Esophagus squamous epithelium (tissue), 5 donors: ENCODE data around the gene CAV2. TPM values are rescaled to one million over a fixed set of nuclear protein-coding genes. Genes with fewer than 3 reads are reported as not detected.

ENCODE experiments used
- DNase-seq: peaks from one replicate; lab custom pipeline; 2025; lab: John Stamatoyannopoulos, UW
- H3K27ac ChIP-seq, 4 donors: fragments of 200-600 bp; sonication (generic); one replicate each; pipeline ENCODE4 v1.5.1; 2016 to 2019; ENCODE audit warnings: mild to moderate bottlenecking in 1 of 4
- H3K27me3 ChIP-seq, 4 donors: fragments of 200-600 bp; sonication (generic); 1 replicate in 3 of 4; 2 replicates in 1 of 4; pipeline versions ENCODE4 v1.5.1 to v1.6.0; 2017 to 2021; ENCODE audit warnings: antibody characterized with exemption in 1 of 4
- H3K36me3 ChIP-seq, 3 donors: fragments of 200-600 bp; sonication (generic); one replicate each; pipeline ENCODE4 v1.5.1; 2016 to 2019
- H3K4me1 ChIP-seq, 3 donors: fragments of 200-600 bp; sonication (generic); one replicate each; pipeline ENCODE4 v1.5.1; 2017 to 2019
- H3K4me3 ChIP-seq, 4 donors: fragments of 200-600 bp; sonication (generic); 1 replicate in 3 of 4; 2 replicates in 1 of 4; pipeline ENCODE4 v1.5.1; 2016 to 2019; ENCODE audit warnings: mild to moderate bottlenecking in 2 of 4, moderate library complexity in 1 of 4
- H3K9me3 ChIP-seq, 3 donors: fragments of 200-600 bp; sonication (generic); one replicate each; pipeline ENCODE4 v1.5.1; 2016 to 2019
- CTCF ChIP-seq, 6 experiments: fragments of 450-650 bp in 4 of 6; fragments of 200-600 bp in 2 of 6; sonication (generic) in 2 of 6; IDR thresholded peaks; one replicate each; pipeline ENCODE4 v1.5.1; 2016 to 2019; ENCODE audit warnings: antibody characterized with exemption in 6 of 6, mild to moderate bottlenecking in 4 of 6, moderate library complexity in 4 of 6
- POLR2A ChIP-seq, 4 donors: fragments of 450-650 bp; IDR thresholded peaks; one replicate each; pipeline ENCODE4 v1.6.1; 2017; ENCODE audit warnings: antibody characterized with exemption in 4 of 4, mild to moderate bottlenecking in 4 of 4, moderate library complexity in 3 of 4
- WGBS, 2 donors: methylation state at CpG; one replicate each; pipeline ENCODE4 v1.1.5; 2018; 5-methylcytosine and 5-hydroxymethylcytosine counted together
- intact Hi-C: fragments of 100-400 bp; cut with DNase I; formaldehyde crosslinking; loops from one replicate; pipeline ENCODE4 v1.15.0; 2022
- total RNA-seq, 4 donors: library from RNA; depleted of rRNA; stranded (reverse); fragments of >200 nt; gene quantifications; one replicate each; pipeline ENCODE4 v1.1.0, GENCODE V29; 2016
- donor health status: DM: yes; HTN: yes; CAD: no.

The CAV2 gene
- total RNA-seq, 4 donors from 2014 or later, result 31.8 to 85.3 (median 73.4) TPM

- intact Hi-C loops, result no loop called here
- 26 to 33% methylated on average over 2 of the region's 2 CpGs for WGBS, 2 donors
- H3K4me3 ChIP-seq, result no peak overlapping the region
Observed at GRCh38 chr7:116455009-116455408, 44.5 kb upstream of the CAV2 start.

GRCh38 chr7:116455499-116455898 lies 44.0 kb upstream of the CAV2 start:
- no peak overlapping the region for H3K27ac ChIP-seq
- H3K27me3 ChIP-seq, result no peaks in the 10 kb centered on the region
- H3K9me3 ChIP-seq, result no peaks in the 10 kb centered on the region
- 65 to 70% methylated on average over 1 of the region's 1 CpG for WGBS, 2 donors
- TF ChIP-seq CTCF (IDR thresholded peaks at IDR 0.05), result no peak
- no peak for TF ChIP-seq POLR2A (IDR thresholded peaks at IDR 0.05)
- no peaks in the 10 kb centered on the region for H3K36me3 ChIP-seq
- intact Hi-C loops, result no loop called here
- H3K4me3 ChIP-seq, result no peak overlapping the region
- no peak for DNase-seq
- no peaks in the 10 kb centered on the region for H3K4me1 ChIP-seq

More at GRCh38 chr7:116455009-116455408, 44.5 kb upstream of the CAV2 start:
- Histone ChIP-seq H3K4me1 (no peaks in the 10 kb centered on the region), H3K36me3 (no peaks in the 10 kb centered on the region), H3K9me3 (no peaks in the 10 kb centered on the region), H3K27ac (no peak overlapping the region), H3K27me3 (no peaks in the 10 kb centered on the region)
- DNase-seq, result no peak
- no peak for TF ChIP-seq POLR2A (IDR thresholded peaks at IDR 0.05)
- TF ChIP-seq CTCF (IDR thresholded peaks at IDR 0.05), result no peak

- Histone ChIP-seq H3K4me1 (no peaks in the 10 kb centered on the region), H3K27me3 (no peaks in the 10 kb centered on the region), H3K9me3 (no peaks in the 10 kb centered on the region), H3K36me3 (no peaks in the 10 kb centered on the region), H3K4me3 (no peak overlapping the region), H3K27ac (no peak overlapping the region)
- no peak for TF ChIP-seq POLR2A (IDR thresholded peaks at IDR 0.05)
- TF ChIP-seq CTCF (IDR thresholded peaks at IDR 0.05), result no peak
- intact Hi-C loops, result no loop called here
- DNase-seq, result no peak
Observed at GRCh38 chr7:116461500-116461899, 38.0 kb upstream of the CAV2 start.

GRCh38 chr7:116463956-116464355 lies 35.6 kb upstream of the CAV2 start:
- Histone ChIP-seq H3K27ac (no peak overlapping the region), H3K27me3 (no peaks in the 10 kb centered on the region), H3K4me1 (no peaks in the 10 kb centered on the region), H3K9me3 (no peaks in the 10 kb centered on the region), H3K36me3 (no peaks in the 10 kb centered on the region), H3K4me3 (no peak overlapping the region)
- WGBS, 2 donors, result 89 to 94% methylated on average over 3 to 4 of the region's 4 CpGs
- intact Hi-C loops, result no loop called here
- no peak for DNase-seq
- TF ChIP-seq CTCF (IDR thresholded peaks at IDR 0.05), result no peak

- no peaks in the 10 kb centered on the region for H3K36me3 ChIP-seq
- no peak overlapping the region for H3K4me3 ChIP-seq
- TF ChIP-seq POLR2A (IDR thresholded peaks at IDR 0.05), result no peak
- no peak for TF ChIP-seq CTCF (IDR thresholded peaks at IDR 0.05)
- WGBS, 2 donors, result 70 to 78% methylated on average over 3 to 4 of the region's 4 CpGs
- DNase-seq, result no peak
- intact Hi-C loops, result no loop called here
- no peaks in the 10 kb centered on the region for H3K9me3 ChIP-seq
- H3K4me1 ChIP-seq, result no peaks in the 10 kb centered on the region
- H3K27me3 ChIP-seq, result no peaks in the 10 kb centered on the region
- H3K27ac ChIP-seq, result no peak overlapping the region
Observed at GRCh38 chr7:116464375-116464774, 35.2 kb upstream of the CAV2 start.
